HEK293 (cell line): ENCODE data around the gene TRIP4.

ENCODE experiments used
- ZBTB7A ChIP-seq: fragments of 450-650 bp; formaldehyde crosslinking; IDR thresholded peaks from 2 replicates; pipeline ENCODE4 v1.5.1; 2016; ENCODE audit warnings: low read depth, missing biosample characterization, missing genetic modification characterization
- ZNF529 ChIP-seq: fragments of 450-650 bp; formaldehyde crosslinking; IDR thresholded peaks from 2 replicates; pipeline ENCODE4 v1.5.1; 2017; ENCODE audit warnings: missing genetic modification characterization, missing biosample characterization; ENCODE audit not compliant: insufficient replicate concordance
- TF ChIP-seq, protein P1 (sequence below): fragments of 450-650 bp; formaldehyde crosslinking; IDR thresholded peaks from 2 replicates; pipeline ENCODE4 v1.5.1; 2016; ENCODE audit warnings: missing biosample characterization, missing genetic modification characterization
- TF ChIP-seq, protein P2 (sequence below): sonication (generic); formaldehyde crosslinking; IDR thresholded peaks from 2 replicates; pipeline ENCODE4 v1.8.1; 2022; ENCODE audit warnings: mild to moderate bottlenecking, moderate library complexity, missing genetic modification reagents

DNA sequence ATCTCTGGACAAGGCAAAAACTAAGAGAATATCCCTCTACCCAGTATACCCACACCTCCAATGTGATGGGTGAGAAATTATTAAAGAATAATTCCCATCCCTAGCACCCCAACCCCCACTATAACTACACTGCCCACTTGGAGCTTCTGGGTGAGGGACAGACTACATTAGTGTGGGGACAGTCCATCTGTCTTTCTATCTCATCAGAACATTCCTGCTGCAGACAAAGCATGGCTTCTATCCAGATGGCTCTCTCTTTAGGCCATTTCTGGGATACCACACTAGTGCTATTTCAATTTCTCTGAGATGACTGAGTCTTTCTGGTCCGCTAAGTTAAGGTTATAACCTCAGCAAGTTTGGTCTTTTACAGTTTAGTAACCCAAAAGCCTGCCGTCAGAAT is 38.3 kb upstream of the TRIP4 start:
- TF ChIP-seq ZBTB7A (tag by site-specific recombination) (no peak), ZNF529 (tag by site-specific recombination) (no peak)
- TF ChIP-seq, protein P1, sequence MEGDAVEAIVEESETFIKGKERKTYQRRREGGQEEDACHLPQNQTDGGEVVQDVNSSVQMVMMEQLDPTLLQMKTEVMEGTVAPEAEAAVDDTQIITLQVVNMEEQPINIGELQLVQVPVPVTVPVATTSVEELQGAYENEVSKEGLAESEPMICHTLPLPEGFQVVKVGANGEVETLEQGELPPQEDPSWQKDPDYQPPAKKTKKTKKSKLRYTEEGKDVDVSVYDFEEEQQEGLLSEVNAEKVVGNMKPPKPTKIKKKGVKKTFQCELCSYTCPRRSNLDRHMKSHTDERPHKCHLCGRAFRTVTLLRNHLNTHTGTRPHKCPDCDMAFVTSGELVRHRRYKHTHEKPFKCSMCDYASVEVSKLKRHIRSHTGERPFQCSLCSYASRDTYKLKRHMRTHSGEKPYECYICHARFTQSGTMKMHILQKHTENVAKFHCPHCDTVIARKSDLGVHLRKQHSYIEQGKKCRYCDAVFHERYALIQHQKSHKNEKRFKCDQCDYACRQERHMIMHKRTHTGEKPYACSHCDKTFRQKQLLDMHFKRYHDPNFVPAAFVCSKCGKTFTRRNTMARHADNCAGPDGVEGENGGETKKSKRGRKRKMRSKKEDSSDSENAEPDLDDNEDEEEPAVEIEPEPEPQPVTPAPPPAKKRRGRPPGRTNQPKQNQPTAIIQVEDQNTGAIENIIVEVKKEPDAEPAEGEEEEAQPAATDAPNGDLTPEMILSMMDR (tag by site-specific recombination): no peak
- TF ChIP-seq, protein P2, sequence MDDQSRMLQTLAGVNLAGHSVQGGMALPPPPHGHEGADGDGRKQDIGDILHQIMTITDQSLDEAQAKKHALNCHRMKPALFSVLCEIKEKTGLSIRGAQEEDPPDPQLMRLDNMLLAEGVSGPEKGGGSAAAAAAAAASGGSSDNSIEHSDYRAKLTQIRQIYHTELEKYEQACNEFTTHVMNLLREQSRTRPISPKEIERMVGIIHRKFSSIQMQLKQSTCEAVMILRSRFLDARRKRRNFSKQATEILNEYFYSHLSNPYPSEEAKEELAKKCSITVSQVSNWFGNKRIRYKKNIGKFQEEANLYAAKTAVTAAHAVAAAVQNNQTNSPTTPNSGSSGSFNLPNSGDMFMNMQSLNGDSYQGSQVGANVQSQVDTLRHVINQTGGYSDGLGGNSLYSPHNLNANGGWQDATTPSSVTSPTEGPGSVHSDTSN (CRISPR knock-in tag): no peak
